H54 (cell line): ENCODE measurements around the gene JAKMIP2.
"Not testable (repeated sequence)": the region's sequence is repeated elsewhere in the genome, so short reads cannot be mapped to it uniquely, and the experiment has no call there.

Experiments
- DNase-seq: peaks from one replicate; pipeline ENCODE4 v3.0.0; 2011; ENCODE audit warnings: low spot score, mixed read lengths; ENCODE audit not compliant: insufficient read length
- FAIRE-seq: peaks from 3 replicates; lab custom pipeline; 2011; peaks lifted over from hg19 to GRCh38; lab: Jason Lieb, UNC
- POLR2A ChIP-seq: IDR thresholded peaks from 2 replicates; pipeline ENCODE4 v1.6.1; 2011; ENCODE audit warnings: low read depth, mild to moderate bottlenecking, low read length

Gene JAKMIP2

DNA sequence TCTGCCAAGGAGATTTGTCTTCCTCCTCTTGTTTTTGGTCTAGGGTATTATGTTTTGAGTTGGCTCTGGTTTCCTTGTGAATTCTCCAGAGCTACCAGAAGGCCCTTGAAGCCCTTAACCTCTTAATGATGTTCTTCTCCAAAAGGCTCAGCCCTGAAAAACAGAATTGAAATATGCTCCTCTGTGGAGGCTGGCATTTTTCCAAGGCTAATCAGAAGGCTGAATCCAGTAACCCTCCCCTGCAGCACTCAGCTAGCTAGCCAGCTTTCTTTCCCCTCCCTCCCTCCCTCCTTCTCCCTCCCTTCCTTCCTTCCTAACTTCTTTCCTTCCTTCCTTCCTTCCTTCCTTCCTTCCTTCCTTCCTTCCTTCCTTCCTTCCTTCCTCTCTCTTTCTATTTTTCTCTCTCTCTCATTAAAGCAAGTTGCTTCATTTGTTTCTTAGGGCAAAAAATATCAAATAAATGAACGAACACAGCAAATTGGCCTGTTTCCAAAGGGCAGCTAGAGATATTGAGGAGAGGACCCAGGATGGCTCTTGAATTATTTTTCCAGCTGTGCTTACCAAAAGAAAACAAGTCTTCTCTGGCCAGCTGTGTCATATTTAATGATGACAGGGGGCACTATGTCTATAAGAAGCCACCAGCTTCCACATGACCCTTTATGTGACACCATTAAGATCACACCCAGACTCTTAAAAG lies 38.7 kb downstream of the JAKMIP2 start:
- DNase-seq (no peak), FAIRE-seq (no peak)
- TF ChIP-seq POLR2A, result no peak

DNA sequence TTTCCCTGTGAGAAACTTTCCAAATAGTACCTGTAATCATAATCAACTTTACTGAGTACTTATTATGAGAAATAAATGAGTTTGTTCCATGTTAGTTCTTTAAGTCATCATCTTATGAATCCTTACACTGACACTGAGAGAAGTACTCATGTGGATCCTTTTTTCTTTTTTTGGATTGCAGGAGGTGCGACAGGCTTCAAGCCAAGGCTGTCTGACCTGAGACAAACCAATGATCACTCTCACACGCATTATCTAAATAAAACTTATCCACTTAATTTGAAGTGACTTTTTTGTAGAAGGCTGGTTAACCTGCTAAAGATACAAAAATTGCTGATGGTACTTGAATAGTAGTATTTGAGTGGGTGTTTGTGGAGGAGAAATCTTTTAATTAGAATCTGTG lies 39.5 kb downstream of the JAKMIP2 start:
- FAIRE-seq, result no peak
- TF ChIP-seq POLR2A, result no peak
- DNase-seq, result no peak

DNA sequence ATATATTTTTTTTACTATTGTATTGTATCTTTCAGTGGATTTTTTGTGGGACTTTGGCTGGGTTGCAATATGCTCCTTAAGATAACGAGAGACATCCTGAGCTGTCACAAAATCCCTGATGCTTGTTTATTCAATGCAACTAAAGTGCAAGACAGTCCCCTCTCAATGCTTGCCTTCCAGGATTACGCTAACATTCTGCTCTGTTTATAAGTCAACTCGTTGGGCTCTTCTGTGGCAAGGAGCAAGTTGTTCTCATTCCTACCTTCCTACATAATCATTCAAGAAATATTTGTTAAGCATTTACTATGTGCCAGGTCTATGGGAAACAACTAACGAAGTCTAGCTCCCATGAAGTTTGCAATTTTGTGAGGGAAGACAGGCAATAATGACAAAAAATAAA lies 40.4 kb downstream of the JAKMIP2 start:
- DNase-seq, result no peak
- FAIRE-seq, result no peak
- no peak for TF ChIP-seq POLR2A

DNA sequence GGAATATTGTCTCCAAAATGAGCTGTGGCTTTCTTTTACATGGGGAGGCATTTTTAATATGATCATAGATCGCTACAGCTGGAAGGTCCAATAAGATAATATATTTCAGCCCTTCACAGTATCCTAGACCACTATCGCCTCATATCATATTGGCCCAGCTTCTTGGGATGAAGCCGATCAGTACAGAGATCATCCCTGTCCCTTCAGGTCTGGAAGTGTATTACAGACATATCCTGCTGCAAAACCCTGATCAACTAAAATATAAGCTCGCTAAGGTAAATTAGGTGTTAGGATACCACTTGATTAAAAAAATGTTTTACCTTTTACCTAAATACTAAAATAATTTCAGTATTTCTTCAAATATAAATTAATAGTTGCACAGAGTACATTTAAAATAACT lies 41.7 kb downstream of the JAKMIP2 start:
- no peak for TF ChIP-seq POLR2A
- DNase-seq (no peak), FAIRE-seq (no peak)

DNA sequence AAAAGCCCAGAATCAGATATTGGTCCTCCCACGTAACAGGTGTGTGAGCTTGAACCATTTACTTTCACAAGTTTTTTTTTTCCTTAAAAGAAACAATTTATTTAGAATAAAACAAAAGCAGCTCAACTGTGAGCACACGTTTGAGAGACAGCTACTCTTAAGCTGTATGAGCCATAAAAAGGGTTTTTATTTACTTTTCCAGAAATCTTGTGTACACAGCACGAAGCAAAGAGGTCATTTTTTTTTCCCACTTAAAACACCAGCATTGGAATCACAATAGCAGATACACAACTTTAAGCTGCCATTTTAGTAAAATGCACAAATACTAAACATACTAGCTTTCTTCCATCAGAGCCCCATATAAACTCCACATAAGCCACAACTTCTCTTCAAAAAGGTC lies 44.6 kb downstream of the JAKMIP2 start:
- DNase-seq (no peak), FAIRE-seq (no peak)
- no peak for TF ChIP-seq POLR2A

DNA sequence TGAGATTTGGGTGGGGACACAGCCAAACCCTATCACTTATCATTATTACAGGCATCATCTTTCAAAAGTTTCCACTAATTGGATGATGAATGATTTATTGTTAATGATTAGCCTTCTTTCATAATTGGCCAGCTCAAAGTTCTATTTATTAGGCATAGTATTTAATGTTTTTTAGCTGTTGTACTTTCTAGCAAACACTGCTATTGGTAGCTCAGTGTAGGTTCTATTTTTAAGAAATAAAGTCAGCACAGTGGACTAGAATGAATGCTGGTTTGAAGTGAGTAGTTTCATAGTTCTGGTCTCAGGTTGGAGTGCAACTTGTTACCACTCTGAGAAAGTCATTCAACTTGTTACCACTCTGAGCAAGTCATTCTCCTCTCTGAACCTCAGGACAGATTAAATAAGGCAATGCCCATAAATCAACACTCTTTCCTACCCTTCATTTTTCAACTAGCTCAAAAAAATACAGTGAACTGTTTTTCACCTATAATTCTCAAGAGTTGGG lies 46.9 kb downstream of the JAKMIP2 start:
- TF ChIP-seq POLR2A, result no peak
- DNase-seq (no peak), FAIRE-seq (no peak)

DNA sequence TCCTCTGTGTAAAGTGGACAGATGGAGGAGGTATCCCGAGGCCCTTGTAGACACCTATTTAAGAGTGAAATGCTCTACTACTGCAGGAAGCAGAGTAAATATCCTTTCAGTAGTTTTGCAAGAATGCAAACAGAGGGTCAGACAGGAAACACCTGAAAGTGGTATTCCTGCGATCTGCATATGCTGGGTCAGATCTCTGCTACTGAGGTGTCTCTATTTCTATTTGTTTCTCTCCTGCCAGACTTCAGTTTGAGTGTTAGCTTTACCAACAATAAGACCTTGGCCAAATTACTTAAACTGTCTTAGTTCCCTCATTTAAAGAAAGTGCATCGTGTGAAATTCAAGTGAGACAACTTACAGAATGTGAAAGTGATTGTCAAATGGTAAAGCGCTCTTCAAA lies 47.6 kb downstream of the JAKMIP2 start:
- DNase-seq (no peak), FAIRE-seq (no peak)
- TF ChIP-seq POLR2A, result no peak

DNA sequence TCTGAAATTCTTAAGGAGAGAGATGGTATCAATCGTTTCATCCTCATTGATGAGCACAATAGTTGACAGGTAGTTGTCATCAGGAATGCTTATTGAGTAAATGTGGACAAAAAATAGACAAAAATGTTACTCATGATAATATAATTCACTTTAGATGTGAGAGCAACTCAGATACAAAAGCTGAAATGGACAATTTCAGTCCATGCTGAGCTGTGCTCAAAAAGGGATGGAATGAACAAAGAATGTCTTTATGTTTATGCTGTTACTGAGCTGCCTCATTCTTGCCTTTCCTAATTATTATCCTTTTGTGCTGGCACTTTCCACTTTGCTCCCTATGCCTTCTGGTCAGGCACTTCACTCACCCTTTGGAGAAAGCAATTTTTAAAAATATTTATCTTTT lies 49.5 kb downstream of the JAKMIP2 start:
- DNase-seq (no peak), FAIRE-seq (no peak)
- no peak for TF ChIP-seq POLR2A

DNA sequence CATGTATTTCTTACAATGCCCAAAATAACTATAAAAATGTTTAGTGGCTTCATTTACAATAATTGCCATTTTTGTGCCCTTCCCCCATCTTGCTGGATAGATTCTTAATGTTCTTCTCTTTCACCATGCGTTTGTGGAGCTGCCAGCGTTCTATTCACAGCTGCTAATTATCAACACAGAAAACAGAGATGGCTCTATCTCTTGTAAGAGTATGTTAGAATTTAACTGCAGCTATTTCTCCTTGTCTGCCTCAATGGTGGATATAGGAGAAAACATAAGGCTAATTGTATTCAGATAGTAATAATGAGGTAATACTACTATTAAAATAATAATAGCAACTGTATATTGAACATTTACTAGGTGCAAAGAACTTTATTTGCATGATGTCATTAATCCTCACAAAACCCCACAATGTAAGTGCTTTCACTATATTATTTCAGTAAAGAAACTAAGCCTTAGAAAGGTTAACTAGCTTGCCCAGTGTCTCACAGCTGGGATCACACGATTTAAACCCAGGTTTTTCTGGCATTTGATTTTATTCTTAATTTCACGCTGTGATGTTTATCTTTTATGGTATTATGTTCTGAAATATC lies 50.1 kb downstream of the JAKMIP2 start:
- no peak for TF ChIP-seq POLR2A
- FAIRE-seq, result no peak
- no peak for DNase-seq

DNA sequence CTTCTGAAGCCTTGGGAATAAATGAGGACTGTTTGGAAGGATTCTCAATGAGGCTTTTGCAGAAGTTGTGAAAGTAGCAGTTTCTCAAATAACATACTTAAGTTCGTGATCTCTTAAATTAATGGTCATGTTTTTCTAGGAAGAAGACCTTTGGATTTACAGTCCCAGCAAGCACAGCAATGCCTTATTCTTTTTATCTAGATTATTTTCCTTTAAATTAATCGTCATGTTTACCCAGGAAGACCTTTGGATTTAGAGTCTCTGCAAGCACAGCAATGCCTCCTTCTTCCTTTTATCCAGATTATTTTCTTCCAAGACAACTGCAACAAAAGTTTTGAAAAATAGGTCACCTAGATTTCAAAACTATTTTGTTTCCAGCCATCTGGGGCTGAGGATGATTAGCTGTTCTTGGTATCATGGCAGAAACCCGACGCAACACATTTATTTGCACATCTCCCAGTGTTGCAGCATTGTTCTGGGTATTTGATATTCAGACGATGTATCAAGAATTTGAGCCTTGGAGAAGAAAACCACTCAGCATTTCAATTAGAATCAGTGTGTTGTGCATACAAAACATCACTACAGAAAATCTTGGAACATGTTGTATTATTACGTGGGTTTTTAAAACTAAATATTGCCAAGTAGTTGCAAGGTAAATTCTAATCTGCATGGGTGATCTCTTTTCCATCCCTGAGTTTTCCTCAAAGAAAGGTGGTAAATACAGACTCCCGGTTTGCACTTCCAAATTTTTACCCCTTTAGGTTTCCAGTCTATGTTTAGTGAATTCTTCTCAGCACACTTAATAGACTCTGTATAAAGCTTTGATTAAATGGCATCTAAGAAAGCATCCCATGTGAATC lies 50.9 kb downstream of the JAKMIP2 start:
- TF ChIP-seq POLR2A, result no peak
- FAIRE-seq (no peak), DNase-seq (no peak)

DNA sequence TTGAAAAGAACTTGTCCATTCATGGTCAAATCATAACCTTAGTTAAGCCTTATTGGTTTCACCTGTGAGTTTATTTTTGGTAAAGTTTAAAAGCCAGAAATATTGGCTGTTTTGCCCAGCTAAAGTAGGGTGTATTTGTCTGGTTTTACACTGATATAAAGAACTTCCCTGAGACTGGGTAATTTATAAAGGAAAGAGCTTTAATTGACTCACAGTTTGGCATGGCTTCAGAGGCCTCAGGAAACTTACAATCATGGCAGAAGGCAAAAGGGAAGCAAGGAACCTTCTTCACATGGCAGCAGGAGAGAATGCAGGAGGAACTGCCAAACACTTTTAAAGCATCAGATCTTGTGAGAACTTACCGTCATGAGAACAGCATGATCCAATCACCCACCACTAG lies 55.3 kb downstream of the JAKMIP2 start:
- DNase-seq (no peak), FAIRE-seq (no peak)
- TF ChIP-seq POLR2A, result no peak

DNA sequence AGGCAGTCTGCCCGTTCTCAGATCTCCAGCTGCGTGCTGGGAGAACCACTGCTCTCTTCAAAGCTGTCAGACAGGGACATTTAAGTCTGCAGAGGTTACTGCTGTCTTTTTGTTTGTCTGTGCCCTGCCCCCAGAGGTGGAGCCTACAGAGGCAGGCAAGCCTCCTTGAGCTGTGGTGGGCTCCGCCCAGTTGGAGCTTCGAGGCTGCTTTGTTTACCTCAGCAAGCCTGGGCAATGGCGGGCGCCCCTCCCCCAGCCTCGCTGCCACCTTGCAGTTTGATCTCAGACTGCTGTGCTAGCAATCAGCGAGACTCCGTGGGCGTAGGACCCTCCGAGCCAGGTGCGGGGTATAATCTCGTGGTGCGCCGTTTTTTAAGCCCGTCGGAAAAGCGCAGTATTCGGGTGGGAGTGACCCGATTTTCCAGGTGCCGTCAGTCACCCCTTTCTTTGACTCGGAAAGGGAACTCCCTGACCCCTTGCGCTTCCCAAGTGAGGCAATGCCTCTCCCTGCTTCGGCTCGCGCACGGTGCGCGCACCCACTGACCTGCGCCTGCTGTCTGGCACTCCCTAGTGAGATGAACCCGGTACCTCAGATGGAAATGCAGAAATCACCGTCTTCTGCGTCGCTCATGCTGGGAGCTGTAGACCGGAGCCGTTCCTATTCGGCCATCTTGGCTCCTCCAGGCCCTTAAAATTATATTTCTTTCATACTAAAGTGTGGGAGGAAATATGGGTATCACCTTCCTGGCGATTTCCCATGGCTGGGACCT lies 61.2 kb downstream of the JAKMIP2 start:
- FAIRE-seq, DNase-seq: not testable (repeated sequence)

DNA sequence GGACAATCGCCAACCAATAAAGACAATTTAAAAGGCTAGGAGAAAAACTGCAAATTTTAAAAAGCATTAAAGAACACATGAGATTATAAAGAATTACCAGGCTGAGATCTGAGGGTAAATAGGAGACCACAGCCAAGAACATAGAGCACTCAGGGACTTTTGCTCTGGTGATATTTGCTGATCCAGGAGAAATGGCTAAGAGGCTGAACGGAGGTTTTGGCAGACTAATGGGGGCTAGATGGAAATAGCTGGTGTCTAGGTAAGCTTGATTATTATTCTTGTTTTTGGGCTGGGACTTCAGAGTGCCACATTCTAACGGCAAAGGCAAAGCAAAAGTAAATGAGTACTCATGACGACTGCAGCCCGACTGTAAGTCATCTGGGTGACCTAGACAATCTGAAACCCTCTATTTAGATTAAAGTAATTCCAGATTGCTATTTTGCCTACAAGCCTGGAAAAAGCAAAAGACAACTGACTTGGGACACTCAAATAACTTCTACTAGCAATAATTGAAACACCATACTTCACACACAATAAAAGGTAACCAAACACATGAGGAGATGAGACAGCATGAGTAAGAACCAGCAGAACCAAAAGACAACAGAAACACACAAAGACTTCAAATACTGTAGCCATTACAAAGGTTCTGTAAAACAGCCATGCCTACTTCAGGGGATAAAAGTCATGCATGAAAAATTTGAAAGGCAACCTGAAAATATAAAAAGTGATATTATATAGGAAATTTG lies 68.8 kb downstream of the JAKMIP2 start:
- FAIRE-seq, result no peak
- no peak for DNase-seq
- TF ChIP-seq POLR2A, result no peak
